HuH-7.5 (cell line): Measurements from ENCODE around the gene TUBA4A.
"Not testable (repeated sequence)": the region's sequence is repeated elsewhere in the genome, so short reads cannot be mapped to it uniquely, and the experiment has no call there.

Experiments used
- DNase-seq: peaks from one replicate; pipeline ENCODE4 v3.0.0; 2011; ENCODE audit warnings: low spot score

TUBA4A gene

DNA sequence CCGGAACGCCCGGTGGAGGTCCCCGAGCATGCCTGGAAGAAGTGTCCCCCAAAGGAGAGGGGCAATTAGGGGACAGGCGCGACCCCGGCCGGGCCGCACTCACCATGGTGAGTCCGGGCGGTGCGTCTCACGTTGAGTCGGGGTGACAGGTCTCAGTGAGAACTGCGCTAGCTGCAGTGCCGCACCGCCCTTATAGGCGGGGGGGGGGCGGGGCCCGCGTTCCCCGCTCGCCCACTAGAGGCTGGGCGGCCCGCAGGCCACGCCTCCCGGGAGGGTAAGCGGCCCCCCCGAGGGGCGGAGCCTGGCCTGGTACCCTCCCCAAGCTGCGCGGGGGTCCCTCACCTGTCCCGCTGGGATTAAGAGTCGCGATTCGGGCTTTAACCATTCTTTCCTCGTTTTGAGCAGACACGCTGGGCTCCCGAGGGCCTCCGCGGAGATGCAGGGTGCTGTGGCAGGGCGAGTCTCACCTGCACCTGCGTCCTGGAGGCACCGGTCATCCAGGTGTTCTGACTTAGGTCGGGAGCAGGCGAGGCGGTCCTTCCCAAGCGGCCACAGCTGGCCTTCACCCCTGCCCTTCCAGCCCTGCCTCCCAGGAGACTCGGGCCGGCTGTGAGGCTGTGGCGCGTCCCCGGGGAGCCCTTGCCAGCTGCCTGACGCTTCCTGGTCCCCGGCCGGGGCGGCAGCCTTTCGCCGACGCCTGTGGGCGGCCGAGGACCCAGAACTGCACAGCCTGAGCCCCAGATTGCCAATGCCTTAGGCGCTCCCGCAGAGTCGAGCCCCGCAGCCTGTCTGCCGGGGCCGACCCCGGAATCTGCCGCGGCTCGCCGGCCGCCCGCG is at the start of gene TUBA4A:
Gene TUBA4A, minus strand, starts transcription at position 166 of the 837 bp plus-strand sequence. Its CDS starts 60 bp downstream, at position 106.
- peak; percentile 91 for DNase-seq

- DNase-seq, result no peak
These were observed 48.8 kb upstream of the TUBA4A start for GRCh38 chr2:219302412-219302968.

GRCh38 chr2:219300022-219300421 is 46.3 kb upstream of the TUBA4A start:
- no peak for DNase-seq

DNA sequence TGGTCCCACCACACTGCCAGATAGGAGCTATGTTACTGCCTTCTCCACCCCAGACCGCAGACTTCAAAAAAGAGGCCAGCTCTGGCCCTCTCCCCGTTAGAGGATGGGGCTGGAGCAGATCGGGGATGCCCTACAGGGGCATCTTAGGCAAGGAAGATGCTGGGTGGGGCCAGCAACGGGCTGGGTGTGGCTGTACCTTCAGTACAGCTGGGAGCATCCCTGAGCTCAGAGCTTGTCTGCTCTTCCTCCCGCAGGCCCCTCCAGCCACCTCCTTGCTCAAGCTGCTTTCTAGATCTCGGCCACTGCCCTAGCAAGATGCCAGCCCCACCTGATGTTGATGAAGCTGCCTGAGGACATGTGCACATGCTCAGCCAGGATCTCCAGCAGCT is 45.6 kb upstream of the TUBA4A start:
- DNase-seq, result no peak

GRCh38 chr2:219298759-219299371 is 45.1 kb upstream of the TUBA4A start:
- DNase-seq, result peak; percentile 96

DNA sequence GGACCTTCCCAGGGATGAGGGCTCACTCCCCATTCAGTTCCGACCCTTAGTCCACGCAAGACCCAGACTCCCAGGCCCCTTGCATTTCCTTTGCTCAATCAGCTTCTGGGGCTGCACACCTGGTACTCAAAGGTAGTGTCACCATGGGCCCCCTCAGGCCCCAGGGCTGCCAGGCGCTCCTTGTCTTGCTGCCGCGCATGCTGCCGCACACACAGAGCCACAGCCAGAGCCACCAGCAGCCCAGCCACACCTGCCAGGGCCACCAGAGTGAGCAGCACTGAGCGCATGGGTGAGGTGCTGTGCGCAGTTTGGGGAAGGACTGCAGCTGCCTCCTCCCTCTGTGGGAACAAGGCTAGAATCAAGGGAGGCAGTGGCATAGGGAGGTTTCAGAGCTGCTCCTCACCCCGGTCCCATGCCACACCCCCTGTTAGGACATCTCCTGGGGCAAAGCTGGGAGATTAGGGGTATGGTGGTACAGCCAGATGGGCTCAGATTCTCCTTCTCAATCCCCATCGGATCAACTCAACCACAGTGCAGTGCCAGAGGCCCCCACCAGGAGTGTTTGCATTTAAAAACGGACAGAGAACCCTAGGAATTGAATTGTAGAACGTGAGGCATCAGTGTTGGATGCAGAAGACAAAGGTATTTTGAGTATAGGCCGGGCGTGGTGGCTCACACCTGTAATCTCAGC is 44.2 kb upstream of the TUBA4A start:
- no peak for DNase-seq

GRCh38 chr2:219296631-219297391 is 43.1 kb upstream of the TUBA4A start:
- DNase-seq, result peak; percentile 2

- peak; percentile 3 for DNase-seq
These were observed 42.4 kb upstream of the TUBA4A start for GRCh38 chr2:219296142-219296541.

GRCh38 chr2:219294356-219295351 is 40.9 kb upstream of the TUBA4A start:
- DNase-seq, result peak; percentile 97

DNA sequence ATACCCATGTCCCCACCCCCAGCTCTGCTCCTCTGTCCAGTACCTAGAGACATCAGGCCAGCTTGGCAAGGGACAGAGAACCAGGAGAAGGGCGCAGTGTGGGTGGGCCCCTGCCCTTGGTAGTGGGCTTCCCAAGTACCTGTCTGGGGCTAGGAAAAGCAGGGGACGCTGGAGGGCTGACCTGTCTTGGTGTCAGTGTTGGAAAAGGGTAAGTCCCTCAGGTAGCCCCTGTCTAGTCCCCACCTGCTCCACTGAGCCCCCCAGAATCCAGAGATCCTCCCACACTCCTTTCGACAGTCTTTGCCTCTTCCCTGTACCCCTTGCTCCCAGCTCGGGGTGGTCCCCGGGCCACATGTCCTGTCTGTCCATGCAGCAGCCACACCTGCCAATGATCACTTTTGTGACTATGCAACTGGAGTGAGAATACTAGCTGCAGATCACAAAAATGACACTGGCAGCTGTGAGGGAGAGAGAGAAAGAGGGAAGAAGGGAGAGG is 40.1 kb upstream of the TUBA4A start:
- no peak for DNase-seq

- DNase-seq, result no peak
These were observed 38.9 kb upstream of the TUBA4A start for GRCh38 chr2:219292616-219293015.

DNA sequence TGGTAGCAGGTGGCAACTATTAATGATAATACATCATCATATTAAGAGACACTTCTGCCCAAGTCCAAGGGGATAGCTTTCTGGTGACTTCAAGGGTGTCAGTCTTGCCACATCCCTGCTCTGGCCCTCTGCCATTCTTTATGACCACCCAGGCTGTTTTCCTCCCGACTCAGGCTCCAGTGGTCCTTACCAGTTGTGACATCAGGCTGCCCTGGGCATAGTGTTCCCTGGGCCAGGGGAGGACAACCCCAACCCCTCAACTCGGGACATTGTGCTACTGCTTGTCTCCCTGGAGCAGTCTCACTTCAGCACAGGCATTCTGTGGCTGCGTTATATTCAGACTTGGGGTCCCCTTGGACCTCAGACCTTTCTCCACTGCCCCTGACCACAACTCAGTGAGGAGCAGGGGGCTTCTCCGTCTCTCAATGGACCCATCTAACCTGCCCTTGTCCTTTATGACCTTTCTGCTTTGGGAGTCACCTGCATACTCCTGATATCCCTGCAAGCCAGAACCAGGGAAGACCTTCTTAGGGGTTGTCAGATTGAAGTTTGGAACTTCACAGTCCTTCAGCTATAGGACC is 38.3 kb upstream of the TUBA4A start:
- DNase-seq, result peak; percentile 4

DNA sequence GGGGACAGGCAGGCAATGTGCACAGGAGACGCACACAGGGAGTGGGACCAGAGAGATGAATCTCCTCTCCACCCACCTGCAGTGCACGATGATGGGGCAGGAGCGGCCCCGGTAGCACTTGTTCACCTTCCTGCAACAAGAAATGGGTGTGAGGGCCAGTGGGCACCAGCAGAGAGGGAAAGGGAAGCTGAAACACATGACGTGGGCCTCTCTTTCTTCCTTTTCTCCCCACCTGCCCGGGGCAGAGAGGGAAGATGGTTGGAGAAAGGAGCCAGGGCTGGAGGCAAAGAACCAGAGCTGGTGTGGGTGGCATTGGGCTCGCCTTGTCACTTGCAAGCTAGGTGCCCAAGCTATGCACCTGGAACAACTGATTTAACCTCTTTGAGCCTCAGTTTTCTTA is 37.7 kb upstream of the TUBA4A start:
- peak; percentile 7 for DNase-seq

DNA sequence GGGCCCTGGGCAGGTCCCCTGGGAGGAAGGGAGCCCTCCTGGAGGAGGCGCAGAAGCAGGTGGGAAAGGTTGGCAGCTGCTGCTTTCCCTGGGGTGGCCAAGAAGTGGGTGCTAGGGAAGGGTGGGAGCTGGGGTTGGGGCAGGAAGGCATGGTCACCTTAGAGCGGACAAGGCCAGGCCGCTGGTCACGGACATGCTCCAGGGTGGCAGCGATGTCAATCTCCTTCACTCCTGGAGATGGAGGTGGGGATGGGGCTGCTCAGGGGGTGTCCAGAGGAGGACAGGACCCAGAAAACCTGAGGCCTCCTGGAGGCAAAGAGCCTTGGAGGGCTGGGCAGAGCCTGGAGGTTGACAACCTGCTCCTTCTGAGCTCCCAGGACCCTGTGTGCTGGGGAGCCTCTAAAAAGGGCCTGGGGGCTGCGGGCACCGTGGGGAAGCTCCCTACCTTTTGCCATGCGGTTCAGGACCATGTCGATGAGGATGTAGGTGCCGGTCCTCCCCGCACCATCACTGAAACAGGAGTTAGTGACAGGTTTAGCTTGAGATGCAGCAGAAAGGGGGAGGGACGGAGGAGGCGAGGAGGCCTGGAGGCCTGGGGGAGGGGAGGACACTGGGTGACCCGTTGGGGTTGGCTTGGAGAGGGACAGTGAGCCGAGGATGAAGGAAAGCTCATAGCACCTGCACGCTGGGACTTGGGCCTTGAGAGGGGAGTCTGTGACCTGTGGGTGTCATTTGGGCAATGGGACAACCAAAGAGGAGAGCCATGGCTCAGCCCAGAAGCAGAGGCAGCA is 36.9 kb upstream of the TUBA4A start:
- peak; percentile 6 for DNase-seq

GRCh38 chr2:219289537-219290361 is 36.0 kb upstream of the TUBA4A start:
- DNase-seq, result peak; percentile 5

DNA sequence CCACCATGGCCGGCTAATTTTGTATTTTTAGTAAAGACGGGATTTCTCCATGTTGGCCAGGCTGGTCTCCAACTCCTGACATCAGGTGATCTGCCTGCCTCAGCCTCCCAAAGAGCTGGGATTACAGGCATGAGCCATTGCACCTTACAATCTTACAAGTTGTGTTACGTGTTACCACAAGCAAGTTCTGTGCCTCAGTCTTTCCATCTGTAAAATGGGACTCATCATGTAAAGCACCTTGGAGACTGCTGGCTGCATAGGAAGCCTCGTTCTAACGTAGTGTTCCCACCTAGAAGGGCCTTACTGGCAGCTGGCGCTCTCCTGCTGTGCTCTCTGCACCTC is 35.4 kb upstream of the TUBA4A start:
- DNase-seq, result peak; percentile 3

- DNase-seq, result peak; percentile 5
These were observed 34.0 kb upstream of the TUBA4A start for GRCh38 chr2:219287580-219288265.

GRCh38 chr2:219287116-219287440 is 33.4 kb upstream of the TUBA4A start:
- not testable (repeated sequence) for DNase-seq
